Measurements from ENCODE around the gene C1orf226. TPM values are rescaled to one million over a fixed set of nuclear protein-coding genes. Genes with fewer than 3 reads are reported as not detected.
A peak's percentile ranks its signal among the peaks of the same experiment; 100 is the strongest.

Gene C1orf226
- total and polyA plus RNA-seq, 9 of the 15 experiments (the other 6 are each of a cell fraction or from before 2014, with no cell fraction given) = 0.10 to 1.4 (median 0.47) TPM

DNA sequence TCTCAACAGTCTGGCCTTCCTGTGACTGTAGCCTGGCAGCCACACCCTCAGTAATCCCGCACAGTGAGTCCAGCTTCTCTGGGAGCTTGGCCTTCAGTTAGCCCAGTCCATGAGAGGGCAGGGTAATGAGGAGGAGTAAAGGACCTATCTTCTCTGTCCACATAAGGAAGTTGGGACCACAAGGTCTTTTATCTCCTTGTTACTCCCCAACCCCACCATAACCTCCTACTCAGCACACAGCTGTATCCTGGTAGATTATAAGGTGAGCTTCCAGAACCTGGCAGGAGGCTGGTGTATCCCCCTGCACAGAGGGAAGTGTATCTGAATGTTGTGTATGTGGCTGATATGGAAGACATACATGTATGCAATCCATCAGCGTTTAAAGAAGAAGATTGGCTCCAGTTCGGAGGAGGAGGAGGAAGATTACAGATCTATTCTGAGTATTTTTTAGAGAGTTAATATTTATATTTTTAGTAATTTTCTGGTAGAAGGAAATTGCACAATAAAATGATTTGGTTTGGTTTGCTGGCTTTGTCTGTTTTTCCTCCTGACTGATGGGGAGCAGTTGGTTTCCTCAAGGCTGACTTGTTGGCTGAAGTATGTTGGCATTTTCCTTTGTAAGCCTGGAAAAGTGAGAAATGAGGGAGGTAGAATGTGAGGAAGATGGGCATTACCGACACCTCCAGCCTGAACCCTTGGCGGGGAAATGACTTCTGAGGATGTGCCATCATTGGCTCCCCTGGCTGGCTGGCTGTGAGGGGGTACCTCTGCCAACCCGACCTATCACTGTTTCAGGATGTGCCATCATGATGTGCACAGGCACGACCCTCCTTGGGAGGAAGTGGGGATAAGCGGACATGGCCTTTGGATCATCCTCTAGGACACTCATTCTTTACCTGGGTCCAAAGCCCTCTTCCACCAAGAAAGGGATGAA lies 5.0 kb downstream of the C1orf226 start (continued):
- TF ChIP-seq, protein P1, sequence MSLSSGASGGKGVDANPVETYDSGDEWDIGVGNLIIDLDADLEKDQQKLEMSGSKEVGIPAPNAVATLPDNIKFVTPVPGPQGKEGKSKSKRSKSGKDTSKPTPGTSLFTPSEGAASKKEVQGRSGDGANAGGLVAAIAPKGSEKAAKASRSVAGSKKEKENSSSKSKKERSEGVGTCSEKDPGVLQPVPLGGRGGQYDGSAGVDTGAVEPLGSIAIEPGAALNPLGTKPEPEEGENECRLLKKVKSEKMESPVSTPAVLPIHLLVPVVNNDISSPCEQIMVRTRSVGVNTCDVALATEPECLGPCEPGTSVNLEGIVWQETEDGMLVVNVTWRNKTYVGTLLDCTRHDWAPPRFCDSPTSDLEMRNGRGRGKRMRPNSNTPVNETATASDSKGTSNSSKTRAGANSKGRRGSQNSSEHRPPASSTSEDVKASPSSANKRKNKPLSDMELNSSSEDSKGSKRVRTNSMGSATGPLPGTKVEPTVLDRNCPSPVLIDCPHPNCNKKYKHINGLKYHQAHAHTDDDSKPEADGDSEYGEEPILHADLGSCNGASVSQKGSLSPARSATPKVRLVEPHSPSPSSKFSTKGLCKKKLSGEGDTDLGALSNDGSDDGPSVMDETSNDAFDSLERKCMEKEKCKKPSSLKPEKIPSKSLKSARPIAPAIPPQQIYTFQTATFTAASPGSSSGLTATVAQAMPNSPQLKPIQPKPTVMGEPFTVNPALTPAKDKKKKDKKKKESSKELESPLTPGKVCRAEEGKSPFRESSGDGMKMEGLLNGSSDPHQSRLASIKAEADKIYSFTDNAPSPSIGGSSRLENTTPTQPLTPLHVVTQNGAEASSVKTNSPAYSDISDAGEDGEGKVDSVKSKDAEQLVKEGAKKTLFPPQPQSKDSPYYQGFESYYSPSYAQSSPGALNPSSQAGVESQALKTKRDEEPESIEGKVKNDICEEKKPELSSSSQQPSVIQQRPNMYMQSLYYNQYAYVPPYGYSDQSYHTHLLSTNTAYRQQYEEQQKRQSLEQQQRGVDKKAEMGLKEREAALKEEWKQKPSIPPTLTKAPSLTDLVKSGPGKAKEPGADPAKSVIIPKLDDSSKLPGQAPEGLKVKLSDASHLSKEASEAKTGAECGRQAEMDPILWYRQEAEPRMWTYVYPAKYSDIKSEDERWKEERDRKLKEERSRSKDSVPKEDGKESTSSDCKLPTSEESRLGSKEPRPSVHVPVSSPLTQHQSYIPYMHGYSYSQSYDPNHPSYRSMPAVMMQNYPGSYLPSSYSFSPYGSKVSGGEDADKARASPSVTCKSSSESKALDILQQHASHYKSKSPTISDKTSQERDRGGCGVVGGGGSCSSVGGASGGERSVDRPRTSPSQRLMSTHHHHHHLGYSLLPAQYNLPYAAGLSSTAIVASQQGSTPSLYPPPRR (CRISPR knock-in tag; IDR thresholded peaks at IDR 0.05; ENCODE audit: borderline replicate concordance) = no peak
- TF ChIP-seq ZNF584 (CRISPR knock-in tag; IDR thresholded peaks at IDR 0.05; ENCODE audit: low read depth) (no peak), XRCC5 (IDR thresholded peaks at IDR 0.05; ENCODE audit: low read depth, low read length) (no peak), ZNF3 (CRISPR knock-in tag; IDR thresholded peaks at IDR 0.05) (no peak), TAF15 (IDR thresholded peaks at IDR 0.05; ENCODE audit: low read depth, low read length) (no peak), SRF (CRISPR knock-in tag; IDR thresholded peaks at IDR 0.05) (peak in 1 of 2 experiments; percentile 92; a peak in 2 of 4 replicates), FOXA1 (IDR thresholded peaks at IDR 0.05; ENCODE audit: borderline replicate concordance) (no peak)
- TF ChIP-seq, protein P2, sequence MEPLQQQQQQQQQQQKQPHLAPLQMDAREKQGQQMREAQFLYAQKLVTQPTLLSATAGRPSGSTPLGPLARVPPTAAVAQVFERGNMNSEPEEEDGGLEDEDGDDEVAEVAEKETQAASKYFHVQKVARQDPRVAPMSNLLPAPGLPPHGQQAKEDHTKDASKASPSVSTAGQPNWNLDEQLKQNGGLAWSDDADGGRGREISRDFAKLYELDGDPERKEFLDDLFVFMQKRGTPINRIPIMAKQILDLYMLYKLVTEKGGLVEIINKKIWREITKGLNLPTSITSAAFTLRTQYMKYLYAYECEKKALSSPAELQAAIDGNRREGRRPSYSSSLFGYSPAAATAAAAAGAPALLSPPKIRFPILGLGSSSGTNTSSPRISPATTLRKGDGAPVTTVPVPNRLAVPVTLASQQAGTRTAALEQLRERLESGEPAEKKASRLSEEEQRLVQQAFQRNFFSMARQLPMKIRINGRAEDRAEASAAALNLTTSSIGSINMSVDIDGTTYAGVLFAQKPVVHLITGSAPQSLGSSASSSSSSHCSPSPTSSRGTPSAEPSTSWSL (CRISPR knock-in tag; IDR thresholded peaks at IDR 0.05; ENCODE audit: borderline replicate concordance) = no peak
- TF ChIP-seq, protein P3, sequence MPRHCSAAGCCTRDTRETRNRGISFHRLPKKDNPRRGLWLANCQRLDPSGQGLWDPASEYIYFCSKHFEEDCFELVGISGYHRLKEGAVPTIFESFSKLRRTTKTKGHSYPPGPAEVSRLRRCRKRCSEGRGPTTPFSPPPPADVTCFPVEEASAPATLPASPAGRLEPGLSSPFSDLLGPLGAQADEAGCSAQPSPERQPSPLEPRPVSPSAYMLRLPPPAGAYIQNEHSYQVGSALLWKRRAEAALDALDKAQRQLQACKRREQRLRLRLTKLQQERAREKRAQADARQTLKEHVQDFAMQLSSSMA (CRISPR knock-in tag; IDR thresholded peaks at IDR 0.05) = no peak
- TF ChIP-seq, protein P4, sequence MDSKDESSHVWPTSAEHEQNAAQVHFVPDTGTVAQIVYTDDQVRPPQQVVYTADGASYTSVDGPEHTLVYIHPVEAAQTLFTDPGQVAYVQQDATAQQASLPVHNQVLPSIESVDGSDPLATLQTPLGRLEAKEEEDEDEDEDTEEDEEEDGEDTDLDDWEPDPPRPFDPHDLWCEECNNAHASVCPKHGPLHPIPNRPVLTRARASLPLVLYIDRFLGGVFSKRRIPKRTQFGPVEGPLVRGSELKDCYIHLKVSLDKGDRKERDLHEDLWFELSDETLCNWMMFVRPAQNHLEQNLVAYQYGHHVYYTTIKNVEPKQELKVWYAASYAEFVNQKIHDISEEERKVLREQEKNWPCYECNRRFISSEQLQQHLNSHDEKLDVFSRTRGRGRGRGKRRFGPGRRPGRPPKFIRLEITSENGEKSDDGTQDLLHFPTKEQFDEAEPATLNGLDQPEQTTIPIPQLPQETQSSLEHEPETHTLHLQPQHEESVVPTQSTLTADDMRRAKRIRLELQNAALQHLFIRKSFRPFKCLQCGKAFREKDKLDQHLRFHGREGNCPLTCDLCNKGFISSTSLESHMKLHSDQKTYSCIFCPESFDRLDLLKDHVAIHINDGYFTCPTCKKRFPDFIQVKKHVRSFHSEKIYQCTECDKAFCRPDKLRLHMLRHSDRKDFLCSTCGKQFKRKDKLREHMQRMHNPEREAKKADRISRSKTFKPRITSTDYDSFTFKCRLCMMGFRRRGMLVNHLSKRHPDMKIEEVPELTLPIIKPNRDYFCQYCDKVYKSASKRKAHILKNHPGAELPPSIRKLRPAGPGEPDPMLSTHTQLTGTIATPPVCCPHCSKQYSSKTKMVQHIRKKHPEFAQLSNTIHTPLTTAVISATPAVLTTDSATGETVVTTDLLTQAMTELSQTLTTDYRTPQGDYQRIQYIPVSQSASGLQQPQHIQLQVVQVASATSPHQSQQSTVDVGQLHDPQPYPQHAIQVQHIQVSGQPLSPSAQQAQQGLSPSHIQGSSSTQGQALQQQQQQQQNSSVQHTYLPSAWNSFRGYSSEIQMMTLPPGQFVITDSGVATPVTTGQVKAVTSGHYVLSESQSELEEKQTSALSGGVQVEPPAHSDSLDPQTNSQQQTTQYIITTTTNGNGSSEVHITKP (IDR thresholded peaks at IDR 0.05; ENCODE audit: partially characterized antibody) = peak; percentile 60
- TF ChIP-seq, protein P5, sequence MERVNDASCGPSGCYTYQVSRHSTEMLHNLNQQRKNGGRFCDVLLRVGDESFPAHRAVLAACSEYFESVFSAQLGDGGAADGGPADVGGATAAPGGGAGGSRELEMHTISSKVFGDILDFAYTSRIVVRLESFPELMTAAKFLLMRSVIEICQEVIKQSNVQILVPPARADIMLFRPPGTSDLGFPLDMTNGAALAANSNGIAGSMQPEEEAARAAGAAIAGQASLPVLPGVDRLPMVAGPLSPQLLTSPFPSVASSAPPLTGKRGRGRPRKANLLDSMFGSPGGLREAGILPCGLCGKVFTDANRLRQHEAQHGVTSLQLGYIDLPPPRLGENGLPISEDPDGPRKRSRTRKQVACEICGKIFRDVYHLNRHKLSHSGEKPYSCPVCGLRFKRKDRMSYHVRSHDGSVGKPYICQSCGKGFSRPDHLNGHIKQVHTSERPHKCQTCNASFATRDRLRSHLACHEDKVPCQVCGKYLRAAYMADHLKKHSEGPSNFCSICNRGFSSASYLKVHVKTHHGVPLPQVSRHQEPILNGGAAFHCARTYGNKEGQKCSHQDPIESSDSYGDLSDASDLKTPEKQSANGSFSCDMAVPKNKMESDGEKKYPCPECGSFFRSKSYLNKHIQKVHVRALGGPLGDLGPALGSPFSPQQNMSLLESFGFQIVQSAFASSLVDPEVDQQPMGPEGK (CRISPR knock-in tag; IDR thresholded peaks at IDR 0.05; ENCODE audit: borderline replicate concordance) = no peak
